Muscle of back (tissue), 11 donors: ENCODE measurements around the gene CA10. TPM values are rescaled to one million over a fixed set of nuclear protein-coding genes. Genes with fewer than 3 reads are reported as not detected.
A peak's percentile ranks its signal among the peaks of the same experiment; 100 is the strongest.

Experiments
- DNase-seq, 3 donors: peaks; one replicate each; pipeline versions ENCODE4 v3.0.0 to v3.0.0-alpha.2; 2013
- polyA plus RNA-seq, 10 donors: library from polyadenylated mRNA; unstranded; fragments of 120-200 nt; gene quantifications; one replicate each; pipeline ENCODE4 v1.2.1, GENCODE V29; 2013; ENCODE audit not compliant: insufficient read length in 10 of 10

The CA10 gene
- polyA plus RNA-seq, 10 donors = 2.0 to 10.0 (median 6.0) TPM

- DNase-seq = peak in 1 of 3 donors; percentile 25
Observed at GRCh38 chr17:51647826-51648225, 510.7 kb downstream of the CA10 start.

GRCh38 chr17:51647067-51647466, 511.4 kb downstream of the CA10 start:
- DNase-seq = no peak

GRCh38 chr17:51646539-51646938, 512.0 kb downstream of the CA10 start:
- no peak for DNase-seq

GRCh38 chr17:51645056-51645455, 513.5 kb downstream of the CA10 start:
- DNase-seq = no peak

- no peak for DNase-seq
Observed at GRCh38 chr17:51643702-51644490, 514.6 kb downstream of the CA10 start.

GRCh38 chr17:51642029-51642428, 516.5 kb downstream of the CA10 start:
- no peak for DNase-seq

- no peak for DNase-seq
Observed at GRCh38 chr17:51640108-51640622, 518.3 kb downstream of the CA10 start.

GRCh38 chr17:51638971-51639370, 519.5 kb downstream of the CA10 start:
- no peak for DNase-seq

GRCh38 chr17:51636291-51636690, 522.2 kb downstream of the CA10 start:
- DNase-seq = no peak

- DNase-seq = peak in 1 of 3 donors; percentile 19
Observed at GRCh38 chr17:51630101-51630671, 528.3 kb downstream of the CA10 start.

- DNase-seq = no peak
Observed at GRCh38 chr17:51629232-51629631, 529.3 kb downstream of the CA10 start.

- no peak for DNase-seq
Observed at GRCh38 chr17:51627779-51628178, 530.7 kb downstream of the CA10 start.

GRCh38 chr17:51618476-51618875, 540.0 kb downstream of the CA10 start:
- DNase-seq = peak in 2 of 3 donors; percentile 10 to 17

GRCh38 chr17:51617986-51618385, 540.5 kb downstream of the CA10 start:
- peak; percentile 36 to 49 (median 46) for DNase-seq

- no peak for DNase-seq
Observed at GRCh38 chr17:51613255-51613654, 545.3 kb downstream of the CA10 start.

- DNase-seq = no peak
Observed at GRCh38 chr17:51612692-51613091, 545.8 kb downstream of the CA10 start.

GRCh38 chr17:51611585-51611984, 546.9 kb downstream of the CA10 start:
- DNase-seq = peak in 1 of 3 donors; percentile 28

- DNase-seq = no peak
Observed at GRCh38 chr17:51610834-51611233, 547.7 kb downstream of the CA10 start.

- DNase-seq = no peak
Observed at GRCh38 chr17:51610155-51610554, 548.4 kb downstream of the CA10 start.

- no peak for DNase-seq
Observed at GRCh38 chr17:51608251-51608933, 550.1 kb downstream of the CA10 start.

- DNase-seq = no peak
Observed at GRCh38 chr17:51607512-51607911, 551.0 kb downstream of the CA10 start.

- no peak for DNase-seq
Observed at GRCh38 chr17:51604299-51605020, 554.1 kb downstream of the CA10 start.
